GM12878 (cell line): ENCODE data around the gene CREB5. TPM values are rescaled to one million over a fixed set of nuclear protein-coding genes. Genes with fewer than 3 reads are reported as not detected.

ENCODE experiments used
- ATAC-seq: fragments of 200-7000 bp; cut with Tn5 transposase; 3 replicates; pipeline ENCODE4 v1.9.1; 2020; ENCODE audit warnings: mild to moderate bottlenecking, moderate library complexity
- BruUV-seq: library from RNA; stranded (reverse); fragments of 400-500 nt; replicated peaks from 2 replicates; lab custom pipeline; 2021; lab: Mats Ljungman, UMichigan
- CTCF ChIA-PET: fragments of 300-600 bp; sonication (Branson Sonifier 250); formaldehyde crosslinking; extraction: SDS; loops from one replicate; lab custom pipeline; 2021; ENCODE audit warnings: inconsistent platforms; lab: Yijun Ruan, JAX
- POLR2A ChIA-PET: fragments of 350-600 bp; formaldehyde crosslinking; extraction: SDS; loops from one replicate; lab custom pipeline; 2021; ENCODE audit warnings: inconsistent platforms; lab: Charles Lee
- RAD21 ChIA-PET: fragments of 300-600 bp; sonication (Branson Sonifier 250); formaldehyde crosslinking; loops from one replicate; lab custom pipeline; 2023; ENCODE audit warnings: antibody characterized with exemption; ENCODE audit not compliant: unreplicated experiment; lab: Charles Lee
- SMC1A ChIA-PET: fragments of 300-600 bp; sonication (Branson Sonifier 250); formaldehyde crosslinking; loops from one replicate; lab custom pipeline; 2023; ENCODE audit not compliant: unreplicated experiment, uncharacterized antibody; lab: Charles Lee
- DNase-seq: peaks from one replicate; pipeline ENCODE4 v3.0.0-alpha.2; 2011; ENCODE audit warnings: low read depth, low spot score
- FAIRE-seq: peaks from 3 replicates; lab custom pipeline; 2011; peaks lifted over from hg19 to GRCh38; lab: Jason Lieb, UNC
- H2AFZ ChIP-seq: 2 replicates; pipeline ENCODE4 v1.6.0; 2011; ENCODE audit warnings: low read depth, low read length, control low read depth; ENCODE audit not compliant: control insufficient read depth
- H3K27ac ChIP-seq: 2 replicates; pipeline ENCODE4 v1.5.1; 2011; ENCODE audit warnings: control low read depth; ENCODE audit not compliant: control insufficient read depth, insufficient read depth
- H3K27me3 ChIP-seq, 2 experiments: replicated peaks in 1 of 2; 2 replicates each; pipeline versions ENCODE4 v1.6.0 to v1.6.1; 2011; ENCODE audit warnings: low read length in 1 of 2; ENCODE audit not compliant: control insufficient read depth in 2 of 2, insufficient read depth in 2 of 2
- H3K36me3 ChIP-seq, 2 experiments: 2 replicates each; pipeline ENCODE4 v1.5.1; 2011; ENCODE audit warnings: low read length in 1 of 2; ENCODE audit not compliant: control insufficient read depth in 2 of 2, insufficient read depth in 2 of 2
- H3K4me1 ChIP-seq: 2 replicates; pipeline ENCODE4 v1.6.1; 2011; ENCODE audit warnings: mild to moderate bottlenecking, low read length, moderate library complexity, mixed read lengths; ENCODE audit not compliant: control insufficient read depth, insufficient read depth
- H3K4me2 ChIP-seq: 2 replicates; pipeline ENCODE4 v1.6.0; 2011; ENCODE audit warnings: control low read depth; ENCODE audit not compliant: control insufficient read depth, insufficient read depth
- H3K4me3 ChIP-seq: fragments of 200-600 bp; sonication (generic); 2 replicates; pipeline ENCODE4 v1.5.1; 2016
- H3K79me2 ChIP-seq: 2 replicates; pipeline ENCODE4 v1.6.0; 2011; ENCODE audit warnings: low read length; ENCODE audit not compliant: control insufficient read depth, insufficient read depth
- H3K9ac ChIP-seq: 2 replicates; pipeline ENCODE4 v1.8.0; 2011; ENCODE audit warnings: low read length, control low read depth, mixed read lengths; ENCODE audit not compliant: control insufficient read depth, insufficient read depth
- H3K9me3 ChIP-seq: replicated peaks from 3 replicates; pipeline ENCODE4 v1.5.1; 2011; ENCODE audit warnings: mild to moderate bottlenecking, low read length; ENCODE audit not compliant: control insufficient read depth, insufficient read depth
- H4K20me1 ChIP-seq: 2 replicates; pipeline ENCODE4 v1.6.0; 2011; ENCODE audit not compliant: control insufficient read depth, insufficient read depth
- NR2C2 ChIP-seq: IDR thresholded peaks from 2 replicates; pipeline ENCODE4 v1.6.1; 2011; ENCODE audit warnings: borderline replicate concordance, low read depth; ENCODE audit not compliant: control insufficient read depth, insufficient read length
- POU2F2 ChIP-seq: IDR thresholded peaks from 3 replicates; pipeline ENCODE4 v1.6.1; 2011; ENCODE audit warnings: low read depth, mild to moderate bottlenecking, low read length, borderline replicate concordance
- SRF ChIP-seq, 2 experiments: IDR thresholded peaks; 2 replicates each; pipeline ENCODE4 v1.6.1; 2011; ENCODE audit warnings: low read depth in 2 of 2, low read length in 2 of 2, mild to moderate bottlenecking in 1 of 2, moderate library complexity in 1 of 2
- STAT3 ChIP-seq: IDR thresholded peaks from 2 replicates; pipeline ENCODE4 v1.6.1; 2011; ENCODE audit warnings: low read depth, low read length, improper control_type of control experiment
- TCF7 ChIP-seq: IDR thresholded peaks from 2 replicates; pipeline ENCODE4 v1.6.1; 2014; ENCODE audit warnings: antibody characterized with exemption, borderline replicate concordance
- ZNF207 ChIP-seq: fragments of 450-650 bp; IDR thresholded peaks from 2 replicates; pipeline ENCODE4 v1.6.1; 2014; ENCODE audit warnings: antibody characterized with exemption, mild to moderate bottlenecking, borderline replicate concordance
- ZNF24 ChIP-seq: fragments of 450-650 bp; IDR thresholded peaks from 2 replicates; pipeline ENCODE4 v1.6.1; 2017; ENCODE audit warnings: antibody characterized with exemption, mild to moderate bottlenecking
- WGBS: methylation state at CpG from one replicate; pipeline ENCODE4 v1.1.6; 2016; ENCODE audit warnings: low lambda C conversion rate; ENCODE audit not compliant: insufficient replicate concordance, insufficient coverage; ENCODE audit errors: missing lambda C conversion rate; 5-methylcytosine and 5-hydroxymethylcytosine counted together
- in situ Hi-C: fragments of 300-500 bp; cut with MboI; formaldehyde crosslinking; loops from 9 replicates; pipeline ENCODE4 v1.14.3; 2018; ENCODE audit warnings: mixed read lengths
- intact Hi-C: fragments of 100-400 bp; cut with micrococcal nuclease; formaldehyde crosslinking; loops from one replicate; pipeline ENCODE4 v1.14.2; 2022; ENCODE audit not compliant: unreplicated experiment
- polyA plus RNA-seq, 11 experiments: library from polyadenylated mRNA; depleted of rRNA in 4 of 11; unstranded in 6 of 11; stranded (reverse) in 5 of 11; fragments of >200 nt; fragmentation: Nextera tagmentation in 4 of 11; fragmentation: Illumina TruSeq in 1 of 11; extraction: Ambion mirVana in 4 of 11; extraction: Trizol in 1 of 11; gene quantifications; 1 replicate in 1 of 11; 2 replicates in 10 of 11; pipeline versions ENCODE4 v1.2.1 to v1.2.3, GENCODE V29; 2011 to 2016; ENCODE audit warnings: inconsistent platforms in 2 of 11, missing spikeins in 2 of 11, low read depth in 1 of 11
- total RNA-seq, 4 experiments: library from RNA; depleted of rRNA in 3 of 4; stranded (reverse); fragments of >200 nt in 3 of 4; fragmentation: Illumina TruSeq in 1 of 4; extraction: Trizol in 1 of 4; gene quantifications; 2 replicates each; pipeline versions ENCODE4 v1.2.1 to v1.2.3, GENCODE V29; 2013 to 2021
- TF ChIP-seq, protein P1 (sequence below): fragments of 450-650 bp; IDR thresholded peaks from 2 replicates; pipeline ENCODE4 v1.6.1; 2017; ENCODE audit warnings: low read depth, mild to moderate bottlenecking, moderate library complexity
- TF ChIP-seq, protein P2 (sequence below): IDR thresholded peaks from 2 replicates; pipeline ENCODE4 v1.6.1; 2011; ENCODE audit warnings: borderline replicate concordance, low read depth, mild to moderate bottlenecking, moderate library complexity, mixed read lengths, low read length; ENCODE audit not compliant: insufficient read depth; ENCODE audit errors: extremely low read length

The CREB5 gene
- total and polyA plus RNA-seq, 10 of the 15 experiments (the other 5 are each of a cell fraction or from before 2014, with no cell fraction given): 12.9 to 74.1 (median 53.0) TPM

DNA sequence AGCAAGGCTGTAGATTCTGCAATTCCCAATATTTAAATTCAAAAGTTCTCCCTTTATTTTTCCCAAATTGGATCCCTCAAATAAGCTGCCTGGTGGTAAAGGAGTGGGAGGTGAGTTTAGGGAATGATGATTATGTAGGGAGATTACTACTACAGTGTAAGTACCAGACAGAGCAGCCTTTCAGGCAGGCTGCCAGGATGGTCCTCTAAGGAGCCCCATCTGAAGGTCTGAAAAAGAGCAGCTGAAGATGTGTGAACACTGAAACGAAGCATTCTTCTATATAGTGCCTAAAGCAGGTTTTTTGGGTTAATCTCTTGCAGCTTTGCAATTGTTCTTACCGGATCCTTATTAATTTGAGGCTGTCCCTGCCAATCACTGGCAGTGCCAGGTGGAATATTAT lies 84.7 kb downstream of the CREB5 start:
- no peak for FAIRE-seq

DNA sequence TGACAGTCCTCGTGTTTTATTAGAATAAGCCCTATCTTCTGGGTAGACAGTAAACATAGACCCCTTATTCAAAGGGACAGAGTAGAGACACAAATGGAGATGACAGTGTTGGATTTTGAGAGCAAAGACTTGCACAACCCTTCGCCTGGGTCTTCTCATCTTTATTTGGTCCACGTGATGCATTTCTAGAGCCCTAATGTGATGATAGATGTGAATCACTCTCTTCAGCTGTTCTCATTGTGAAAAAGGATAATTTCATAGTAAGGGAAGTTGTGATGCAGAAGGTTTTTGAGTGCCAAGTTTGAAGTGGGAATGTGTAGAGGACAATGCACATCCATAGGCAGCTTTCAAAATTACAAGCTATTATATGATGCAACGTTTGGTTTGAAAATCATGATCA lies 86.3 kb downstream of the CREB5 start:
- H3K36me3 ChIP-seq: no peaks in the 10 kb centered on the region; a peak in 1 of 4 replicates
- ATAC-seq (no peak), DNase-seq (no peak), FAIRE-seq (no peak)
- no peaks in the 10 kb centered on the region; a peak in 1 of 4 replicates for H3K27me3 ChIP-seq
- no peak for TF ChIP-seq TCF7
- TF ChIP-seq NR2C2: no peak
- TF ChIP-seq ZNF24: no peak
- TF ChIP-seq, protein P1, sequence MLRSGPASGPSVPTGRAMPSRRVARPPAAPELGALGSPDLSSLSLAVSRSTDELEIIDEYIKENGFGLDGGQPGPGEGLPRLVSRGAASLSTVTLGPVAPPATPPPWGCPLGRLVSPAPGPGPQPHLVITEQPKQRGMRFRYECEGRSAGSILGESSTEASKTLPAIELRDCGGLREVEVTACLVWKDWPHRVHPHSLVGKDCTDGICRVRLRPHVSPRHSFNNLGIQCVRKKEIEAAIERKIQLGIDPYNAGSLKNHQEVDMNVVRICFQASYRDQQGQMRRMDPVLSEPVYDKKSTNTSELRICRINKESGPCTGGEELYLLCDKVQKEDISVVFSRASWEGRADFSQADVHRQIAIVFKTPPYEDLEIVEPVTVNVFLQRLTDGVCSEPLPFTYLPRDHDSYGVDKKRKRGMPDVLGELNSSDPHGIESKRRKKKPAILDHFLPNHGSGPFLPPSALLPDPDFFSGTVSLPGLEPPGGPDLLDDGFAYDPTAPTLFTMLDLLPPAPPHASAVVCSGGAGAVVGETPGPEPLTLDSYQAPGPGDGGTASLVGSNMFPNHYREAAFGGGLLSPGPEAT: no peak
- TF ChIP-seq, protein P2, sequence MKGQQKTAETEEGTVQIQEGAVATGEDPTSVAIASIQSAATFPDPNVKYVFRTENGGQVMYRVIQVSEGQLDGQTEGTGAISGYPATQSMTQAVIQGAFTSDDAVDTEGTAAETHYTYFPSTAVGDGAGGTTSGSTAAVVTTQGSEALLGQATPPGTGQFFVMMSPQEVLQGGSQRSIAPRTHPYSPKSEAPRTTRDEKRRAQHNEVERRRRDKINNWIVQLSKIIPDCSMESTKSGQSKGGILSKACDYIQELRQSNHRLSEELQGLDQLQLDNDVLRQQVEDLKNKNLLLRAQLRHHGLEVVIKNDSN: no peak
- no peak overlapping the region for H3K4me3 ChIP-seq
- no TSS peak for BruUV-seq
- no peaks in the 10 kb centered on the region; the same call in 2 of the 3 replicates for H3K9me3 ChIP-seq
- CTCF ChIA-PET: interaction anchor here (1.1 kb wide), 1 partner anchor 184 kb away, joined by 3 read pairs; no protein-coding TSS in a partner anchor
- H4K20me1 ChIP-seq: no peaks in the 10 kb centered on the region
- no peak overlapping the region for H3K27ac ChIP-seq
- in situ Hi-C loops (no loop called here), intact Hi-C loops (no loop called here)
- H3K4me1 ChIP-seq: no peaks in the 10 kb centered on the region
- H3K9ac ChIP-seq: no peak overlapping the region
- no peak overlapping the region for H3K4me2 ChIP-seq
- no peaks in the 10 kb centered on the region for H3K79me2 ChIP-seq
- POLR2A ChIA-PET: interaction anchor here (0.6 kb wide), 1 partner anchor 22 kb away, joined by 3 read pairs; no protein-coding TSS in a partner anchor
- H2AFZ ChIP-seq: no peak overlapping the region
- SMC1A ChIA-PET: interaction anchor here (0.9 to 1.9 kb wide), 3 partner anchors 12 to 19 kb away, joined by 3 to 6 read pairs (median 3); no protein-coding TSS in a partner anchor
- WGBS: 57% methylated on average over 4 of the region's 4 CpGs
- RAD21 ChIA-PET: no interaction called here

More for the DNA sequence above, 84.7 kb downstream of the CREB5 start:
- Histone ChIP-seq H4K20me1 (no peaks in the 10 kb centered on the region), H3K79me2 (no peaks in the 10 kb centered on the region), H3K4me2 (no peak overlapping the region), H3K27me3 (no peaks in the 10 kb centered on the region; a peak in 1 of 4 replicates), H3K27ac (no peak overlapping the region)
- intact Hi-C loops: no loop called here
- 0 out of 3 replicates have a peak, but pooled peaks have one; percentile 38 for ATAC-seq
- no peak for DNase-seq
- TF ChIP-seq POU2F2 (no peak), STAT3 (no peak), ZNF207 (no peak), SRF (IDR thresholded peaks at IDR 0.05; ENCODE audit: low read depth in 2 of 2, low read length in 2 of 2) (no peak)
- TF ChIP-seq, all 136 proteins: peak for 0
- Histone ChIP-seq H3K9me3 (no peaks in the 10 kb centered on the region; the same call in 2 of the 3 replicates), H3K36me3 (no peaks in the 10 kb centered on the region; a peak in 1 of 4 replicates), H3K9ac (no peak overlapping the region), H3K4me1 (no peaks in the 10 kb centered on the region), H2AFZ (no peak overlapping the region), H3K4me3 (no peak overlapping the region)
- SMC1A ChIA-PET: interaction anchor here (0.6 to 2.2 kb wide), 3 partner anchors 9 to 105 kb away, joined by 3 to 16 read pairs (median 3); no protein-coding TSS in a partner anchor
- in situ Hi-C loops: no loop called here
- RAD21 ChIA-PET: no interaction called here
- WGBS: 30% methylated on average over 2 of the region's 2 CpGs
- CTCF ChIA-PET: no interaction called here
- BruUV-seq: no TSS peak
- POLR2A ChIA-PET: interaction anchor here (1.1 to 1.2 kb wide), 2 partner anchors 11 to 15 kb away, joined by 3 read pairs; no protein-coding TSS in a partner anchor
